GM20431 (cell line): ENCODE data around the gene FAT1.

Experiments used
- in situ Hi-C: fragments of 300-500 bp; cut with MseI, MboI; formaldehyde crosslinking; loops from one replicate; pipeline ENCODE4 v1.15.0; 2020; ENCODE audit warnings: low sequenced_read_pairs; ENCODE audit not compliant: unreplicated experiment

FAT1 gene

DNA sequence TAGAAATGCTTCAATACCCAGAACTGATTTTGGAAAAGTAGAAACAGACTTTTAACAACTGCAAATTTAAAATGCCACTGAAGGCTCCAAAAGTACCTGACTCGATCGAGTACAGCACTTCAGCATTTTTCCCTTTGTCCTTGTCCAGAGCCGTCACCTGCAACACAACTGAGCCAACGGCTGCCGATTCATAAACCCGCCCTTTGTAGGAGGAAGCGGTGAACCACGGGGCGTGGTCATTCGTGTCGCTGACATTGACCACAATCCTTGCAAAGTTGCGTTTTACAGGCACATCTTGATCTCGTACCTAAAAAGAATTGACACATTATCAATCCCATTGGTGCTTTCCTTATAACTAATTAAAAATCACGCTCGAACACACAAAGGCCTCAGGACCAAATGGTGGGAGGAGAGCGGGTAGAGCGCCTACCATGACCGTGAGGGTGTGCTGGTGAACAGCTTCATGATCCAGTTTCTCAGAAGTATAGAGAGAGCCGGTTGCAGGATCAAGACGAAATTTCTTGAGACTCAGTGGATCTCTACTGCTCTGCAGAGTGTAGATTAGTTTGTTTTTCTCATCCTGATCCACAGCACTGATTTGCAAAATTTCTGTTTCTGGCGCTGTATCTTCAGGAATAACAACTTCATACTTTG is 95.5 kb downstream of the FAT1 start:
- in situ Hi-C loops = no loop called here

DNA sequence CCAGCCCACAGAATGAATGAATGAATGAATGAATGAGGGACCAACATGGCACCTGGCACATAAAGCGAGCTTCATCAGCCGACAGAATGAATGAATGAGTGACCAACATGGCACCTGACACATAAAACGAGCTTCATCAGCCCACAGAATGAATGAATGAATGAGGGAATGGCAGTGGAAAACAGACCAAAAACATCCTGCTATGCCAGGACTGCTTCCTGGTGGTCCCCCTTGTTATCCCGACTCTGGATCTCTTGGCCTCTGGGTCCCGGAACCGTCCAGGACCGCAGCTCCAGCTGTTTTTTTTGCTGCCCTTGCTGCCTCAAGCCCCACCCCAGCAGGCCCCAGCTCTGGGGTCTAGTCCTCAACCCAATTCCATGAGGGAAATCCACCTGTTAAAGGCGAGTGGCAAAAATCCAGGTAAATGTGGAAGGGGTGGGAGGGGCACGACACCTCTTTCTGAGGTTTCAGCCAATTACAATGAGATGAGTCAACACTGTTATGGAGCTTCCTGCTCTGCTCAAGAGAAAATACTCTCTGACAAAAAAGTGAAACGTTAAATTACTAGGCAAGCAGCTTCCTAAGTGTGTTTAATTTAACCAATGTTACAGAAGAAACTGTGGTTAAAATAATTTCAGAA is 96.3 kb downstream of the FAT1 start:
- in situ Hi-C loops = no loop called here

DNA sequence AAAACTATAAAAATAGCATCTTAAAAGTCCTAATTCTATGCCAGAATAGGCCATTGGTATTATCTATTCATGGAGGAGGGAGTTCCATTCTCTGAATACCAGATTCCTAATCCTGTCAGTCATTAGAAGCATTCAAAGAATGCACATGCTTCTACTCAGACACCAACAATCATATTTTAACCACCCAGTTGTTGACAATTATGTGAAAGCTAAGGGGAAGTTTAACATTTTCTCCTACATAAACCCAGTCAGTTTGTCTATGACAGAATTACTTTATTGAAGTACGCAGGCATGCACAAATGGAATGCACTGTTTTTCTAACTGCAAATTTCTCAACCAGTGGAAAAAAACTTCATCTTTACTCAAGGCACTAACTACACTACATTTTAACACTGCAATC is 98.7 kb downstream of the FAT1 start:
- in situ Hi-C loops = no loop called here

DNA sequence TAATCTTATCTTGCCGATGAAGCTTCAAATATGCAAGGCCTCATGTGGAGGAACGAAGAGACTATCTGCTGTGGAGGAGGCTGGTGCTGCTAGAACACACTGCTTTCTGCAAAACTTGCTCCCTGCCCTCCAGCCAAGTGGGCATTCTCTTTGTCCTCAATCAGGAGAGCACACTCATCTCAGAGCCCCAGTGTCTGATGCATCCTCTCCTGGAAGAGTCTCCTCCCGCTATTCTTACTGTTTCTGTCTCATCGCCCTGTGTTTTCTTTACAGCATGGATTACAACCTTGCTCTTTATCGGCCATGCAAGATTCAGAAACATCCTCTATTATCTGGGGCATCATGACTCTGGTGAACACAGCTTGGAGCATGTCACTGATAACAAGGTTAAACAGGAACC is 100.1 kb downstream of the FAT1 start:
- in situ Hi-C loops = no loop called here

DNA sequence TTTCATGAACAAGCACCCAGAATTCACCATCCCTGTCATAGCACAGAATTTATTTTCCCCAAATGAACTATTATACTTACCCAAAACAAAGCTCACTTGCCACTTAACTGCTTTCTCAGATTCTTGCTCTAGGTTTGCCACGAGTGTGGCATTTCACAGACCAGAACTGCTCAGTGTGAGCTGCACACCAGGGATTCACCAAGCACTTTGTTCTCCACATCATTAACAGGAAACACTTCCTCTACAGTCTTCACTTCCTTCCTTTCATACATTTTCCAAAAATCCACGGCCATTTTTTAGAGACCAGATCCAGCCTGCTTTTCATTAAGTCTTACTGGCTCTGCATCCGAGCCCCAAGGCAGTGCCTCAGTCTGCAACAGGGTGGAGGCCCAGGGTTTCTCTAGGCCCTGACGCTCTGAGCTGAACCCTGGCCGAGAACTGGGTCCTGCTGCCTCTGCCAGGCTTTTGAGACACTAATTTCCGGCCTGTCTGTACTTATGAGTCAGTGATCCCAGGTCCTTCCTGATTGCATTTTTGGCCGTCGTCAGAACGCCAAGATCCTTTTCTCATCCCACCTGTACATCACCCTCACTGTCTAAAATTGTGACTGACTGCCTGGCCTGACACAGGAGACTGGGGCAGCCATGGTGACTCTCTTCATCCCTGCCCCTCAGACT is 100.7 kb downstream of the FAT1 start:
- in situ Hi-C loops = no loop called here

DNA sequence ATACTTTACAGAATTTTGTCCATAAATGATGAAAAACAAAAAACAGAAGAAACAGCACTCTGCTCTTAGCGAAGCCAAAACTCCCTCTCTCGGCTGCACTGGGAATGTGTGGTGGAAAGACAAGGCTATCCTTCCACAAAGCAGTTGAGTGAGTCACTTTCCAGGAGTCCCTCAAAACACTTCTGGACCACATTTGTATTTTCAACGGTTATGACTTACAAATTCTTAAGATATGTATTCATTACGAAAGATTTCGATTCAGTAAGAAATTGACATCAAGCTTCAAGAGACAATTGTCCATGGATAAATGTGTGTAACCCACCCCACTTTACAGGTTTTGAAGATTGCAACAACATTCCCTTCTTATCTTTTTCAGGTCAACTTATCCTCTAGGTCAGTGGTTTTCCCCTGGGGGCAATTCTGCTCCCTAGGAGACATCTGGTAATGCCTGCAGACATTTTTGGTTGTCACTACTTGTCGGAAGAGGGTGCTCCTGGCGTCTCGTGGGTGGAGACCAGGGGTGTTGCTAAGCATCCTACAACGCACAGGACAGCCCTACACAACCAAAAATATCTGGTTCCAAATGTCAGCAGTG is 101.6 kb downstream of the FAT1 start:
- in situ Hi-C loops = no loop called here

DNA sequence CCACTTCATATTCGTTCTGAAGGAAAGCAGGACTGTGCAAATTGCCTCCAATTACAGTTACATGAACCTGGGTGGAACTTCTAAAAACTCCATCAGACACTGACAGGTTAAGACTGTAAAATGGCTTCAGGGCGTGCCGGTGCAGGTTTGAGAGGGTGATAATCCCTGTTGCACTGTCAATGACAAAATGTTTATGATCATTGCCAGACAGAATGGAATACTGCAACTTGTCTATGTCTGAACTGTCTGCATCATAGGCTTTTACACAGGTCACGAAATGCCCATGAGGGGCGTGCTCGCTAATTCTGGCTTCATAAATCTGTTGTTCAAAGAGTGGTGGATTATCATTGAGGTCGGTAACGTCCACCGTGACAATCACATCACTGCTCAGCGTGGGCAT is 104.6 kb downstream of the FAT1 start:
- in situ Hi-C loops = no loop called here

DNA sequence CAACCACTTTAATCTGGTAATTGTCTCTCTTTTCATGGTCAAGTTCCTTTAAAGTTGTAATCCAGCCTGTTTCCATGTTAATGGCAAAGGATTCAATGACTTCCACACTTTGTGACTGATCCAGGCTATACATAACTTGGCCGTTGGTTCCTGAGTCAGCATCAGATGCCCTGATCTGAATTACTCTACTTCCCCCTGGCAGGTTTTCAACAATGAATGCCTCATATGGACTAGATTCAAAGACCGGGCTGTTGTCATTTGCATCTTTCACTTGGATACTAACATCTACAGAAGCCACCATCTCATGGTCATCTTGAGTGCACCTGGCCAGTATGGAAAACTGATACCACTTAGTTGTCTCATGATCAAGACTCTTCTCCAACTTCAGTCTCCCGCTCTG is 105.7 kb downstream of the FAT1 start:
- in situ Hi-C loops = no loop called here

DNA sequence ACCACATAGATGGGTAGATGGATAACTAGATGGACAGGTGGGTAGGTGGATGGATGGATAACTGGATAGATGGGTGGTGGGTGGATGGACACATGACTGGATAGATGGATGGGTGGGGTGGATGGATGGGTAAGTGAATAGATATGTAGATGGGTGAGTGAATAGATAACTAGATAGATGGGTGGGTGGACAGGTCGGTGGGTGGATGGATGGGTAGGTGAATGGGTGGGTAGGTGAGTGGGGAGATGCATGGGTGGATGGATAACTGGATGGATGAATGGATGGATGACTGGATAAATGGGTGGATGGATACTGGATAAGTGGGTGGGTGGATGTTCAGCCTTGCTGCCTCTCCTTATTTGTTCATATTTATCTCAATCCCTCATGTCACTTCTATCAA is 116.2 kb downstream of the FAT1 start:
- in situ Hi-C loops = no loop called here

DNA sequence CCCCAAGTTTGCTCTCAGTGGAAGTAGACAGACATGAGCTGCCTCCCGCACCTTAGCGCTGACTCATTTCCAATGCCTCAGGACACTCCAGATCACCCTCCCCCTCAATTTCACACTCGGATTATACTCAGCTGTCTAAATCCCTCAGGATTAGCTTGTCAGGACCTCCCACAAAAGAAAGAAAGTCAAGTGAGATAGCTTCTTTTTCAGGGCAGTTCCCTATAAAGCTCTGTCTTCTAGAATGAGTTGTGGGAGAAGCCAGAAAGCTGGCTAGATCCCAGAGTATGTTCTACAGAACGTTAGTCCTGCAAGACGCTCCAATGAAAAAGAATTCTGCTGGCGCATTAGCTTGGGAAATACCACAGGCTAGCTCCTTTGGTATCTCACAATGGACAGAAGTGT is 117.1 kb downstream of the FAT1 start:
- in situ Hi-C loops = no loop called here

DNA sequence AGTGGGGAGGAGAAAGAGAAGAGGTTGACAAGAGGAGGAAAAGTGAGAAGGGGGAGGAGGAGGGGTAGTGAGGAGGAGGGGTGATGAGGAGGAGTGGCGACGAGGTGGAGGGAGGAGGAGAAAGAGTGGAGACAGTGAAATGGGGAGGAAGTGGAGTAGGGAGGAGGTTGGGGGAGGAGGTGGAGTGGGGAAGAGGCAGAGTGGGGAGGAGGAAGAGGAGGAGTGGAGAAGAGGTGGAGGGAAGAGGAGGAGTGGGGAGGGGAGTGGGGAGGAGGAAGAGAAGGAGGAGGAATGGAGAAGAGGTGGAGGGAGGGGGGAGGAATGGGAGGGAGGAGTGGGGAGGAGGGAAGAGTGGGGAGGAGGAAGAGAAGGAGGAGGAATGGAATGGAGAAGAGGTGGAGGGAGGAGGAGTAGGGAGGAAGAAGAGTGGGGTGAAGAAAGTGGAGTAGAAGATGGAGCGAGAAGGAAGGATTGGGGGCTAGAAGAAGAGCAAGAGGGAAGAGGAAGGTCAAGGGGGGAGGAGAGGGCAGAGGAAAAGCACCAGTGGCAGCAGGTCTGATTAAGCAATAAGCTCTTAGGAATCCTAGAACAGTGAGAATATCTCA is 118.3 kb downstream of the FAT1 start:
- in situ Hi-C loops = no loop called here

DNA sequence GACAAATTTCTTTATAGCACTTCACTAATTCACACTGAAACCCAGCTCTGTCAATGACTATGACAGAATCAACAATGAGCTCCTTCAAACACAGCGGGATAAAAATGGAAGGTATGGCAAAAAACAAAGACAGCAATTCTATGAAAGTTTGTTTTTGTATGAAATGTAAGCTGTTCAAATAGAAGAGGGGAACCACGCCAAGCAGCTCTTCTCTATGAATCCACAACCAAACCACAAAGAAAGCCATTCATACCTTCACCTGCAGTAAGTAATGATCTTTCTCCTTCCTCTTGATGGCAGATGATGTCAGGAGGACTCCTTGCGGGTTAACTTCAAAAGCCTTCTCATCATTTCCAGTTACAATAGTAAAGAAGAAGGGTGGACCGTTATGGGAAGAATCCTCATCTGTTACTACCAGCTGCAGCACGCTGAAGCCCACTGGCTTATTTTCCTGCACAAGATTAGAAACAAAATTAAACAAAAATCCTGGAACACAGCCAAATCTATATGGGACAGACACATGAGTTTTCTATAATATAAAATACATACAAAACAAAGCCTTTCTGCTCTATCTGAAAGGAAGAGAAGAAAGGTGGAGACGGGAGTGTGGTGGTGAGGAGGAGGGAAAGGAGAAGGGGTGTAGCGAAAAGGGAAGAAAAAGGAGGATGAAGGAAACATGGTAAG is 119.4 kb downstream of the FAT1 start:
- in situ Hi-C loops = no loop called here

DNA sequence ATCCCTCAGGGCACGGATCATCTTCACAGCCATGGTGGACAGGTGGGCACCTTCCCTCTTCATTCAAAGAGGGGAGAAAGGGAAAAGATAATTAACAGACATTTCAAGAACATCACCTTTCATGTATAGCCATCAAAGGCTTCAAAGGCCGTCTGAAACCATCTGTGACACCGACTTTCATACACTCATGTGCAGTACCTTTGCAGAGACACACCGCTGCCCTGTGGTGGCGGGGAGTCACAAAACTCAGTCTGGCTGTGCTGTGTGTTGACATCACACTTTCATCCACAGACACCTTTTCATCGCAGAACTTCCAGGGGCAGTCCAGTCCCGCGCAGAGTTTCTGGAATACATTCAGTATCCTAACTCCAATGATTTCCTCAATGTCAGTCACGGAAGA is 120.7 kb downstream of the FAT1 start:
- in situ Hi-C loops = no loop called here

DNA sequence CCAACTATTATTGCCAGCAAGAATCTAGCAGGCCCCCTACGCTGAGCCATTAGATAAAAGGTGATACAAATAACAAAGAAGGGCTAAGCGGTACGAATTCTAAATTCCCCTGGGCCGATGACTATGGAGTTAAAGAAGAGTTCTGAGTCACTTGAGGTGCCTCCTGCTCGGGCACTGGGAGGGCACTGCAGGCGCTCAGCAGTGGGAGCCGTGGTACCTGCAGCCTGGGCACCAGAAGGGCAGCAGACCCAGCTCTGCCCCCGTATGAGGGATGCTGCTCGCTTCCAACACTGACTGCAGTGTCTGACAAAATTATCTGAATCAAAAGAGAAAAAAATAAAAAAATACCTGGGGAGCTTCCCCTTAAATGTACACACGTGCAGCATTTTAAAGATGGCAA is 124.2 kb downstream of the FAT1 start:
- in situ Hi-C loops = loop anchor here (25.0 kb wide), 1 partner anchor 312 kb away; no protein-coding TSS in a partner anchor

DNA sequence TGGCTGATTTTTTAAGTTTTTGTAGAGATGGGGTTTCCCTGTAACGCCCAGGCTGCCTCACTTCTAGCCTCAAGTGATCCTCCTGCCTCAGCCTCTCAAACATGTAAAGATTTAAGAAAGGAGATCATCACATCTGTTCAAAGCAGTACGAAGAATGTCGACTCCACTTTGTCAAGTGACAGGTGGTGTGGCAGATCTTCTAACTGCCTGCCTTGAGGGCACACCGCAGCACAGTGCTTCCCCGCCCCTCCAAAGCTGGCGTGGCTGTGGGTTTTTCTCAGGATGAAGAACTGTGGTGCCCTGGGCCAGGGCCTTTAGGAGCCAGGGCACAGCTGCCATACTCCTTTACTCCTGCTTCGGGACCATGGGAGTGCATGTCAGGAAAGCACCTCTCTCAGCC is 125.0 kb downstream of the FAT1 start:
- in situ Hi-C loops = loop anchor here (25.0 kb wide), 1 partner anchor 311 kb away; no protein-coding TSS in a partner anchor

DNA sequence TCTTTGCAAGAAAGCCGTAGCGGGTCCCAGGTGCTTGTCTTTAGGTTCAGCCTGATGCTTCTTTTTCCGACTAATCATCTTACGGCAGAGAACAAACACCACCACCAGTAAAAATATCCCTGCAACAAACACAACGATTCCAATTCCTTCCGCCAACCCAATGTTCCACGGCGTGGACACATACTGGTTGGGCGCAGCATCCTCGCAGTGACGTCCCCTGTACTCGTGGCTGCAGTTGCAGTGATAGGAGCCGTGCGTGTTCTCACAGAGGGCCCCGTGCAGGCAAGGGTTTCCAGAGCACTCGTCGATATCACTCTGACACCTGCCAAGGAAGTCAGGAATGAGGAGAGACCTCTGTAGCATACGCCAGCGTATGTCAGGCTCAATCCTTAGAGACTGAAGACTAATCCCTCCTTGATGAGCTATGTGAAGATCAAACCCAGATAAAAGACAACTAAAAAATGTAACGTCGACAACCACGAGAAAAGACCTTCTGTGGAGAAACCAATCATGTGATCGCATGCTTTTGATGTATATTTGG is 126.7 kb downstream of the FAT1 start:
- in situ Hi-C loops = loop anchor here (25.0 kb wide), 1 partner anchor 310 kb away; no protein-coding TSS in a partner anchor

DNA sequence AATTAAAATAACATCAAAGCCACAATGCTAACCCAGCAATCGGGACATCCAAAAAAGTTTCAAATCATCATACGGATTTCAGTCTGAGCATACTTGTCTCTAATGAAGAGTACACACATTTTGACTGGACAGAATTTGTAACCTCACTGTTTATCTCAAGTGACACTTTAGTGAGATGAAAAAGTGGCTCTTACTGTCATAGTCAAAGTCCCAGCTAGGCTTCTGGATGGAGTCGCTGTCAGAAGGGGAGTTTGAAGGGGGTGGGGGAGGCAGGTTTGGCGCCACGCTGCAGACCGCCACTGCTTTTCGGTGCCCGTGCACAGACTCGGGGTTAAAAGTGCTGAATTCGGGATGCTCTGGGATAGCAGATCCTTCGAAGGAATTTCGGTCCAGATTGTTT is 127.3 kb downstream of the FAT1 start:
- in situ Hi-C loops = loop anchor here (25.0 kb wide), 1 partner anchor 309 kb away; no protein-coding TSS in a partner anchor

DNA sequence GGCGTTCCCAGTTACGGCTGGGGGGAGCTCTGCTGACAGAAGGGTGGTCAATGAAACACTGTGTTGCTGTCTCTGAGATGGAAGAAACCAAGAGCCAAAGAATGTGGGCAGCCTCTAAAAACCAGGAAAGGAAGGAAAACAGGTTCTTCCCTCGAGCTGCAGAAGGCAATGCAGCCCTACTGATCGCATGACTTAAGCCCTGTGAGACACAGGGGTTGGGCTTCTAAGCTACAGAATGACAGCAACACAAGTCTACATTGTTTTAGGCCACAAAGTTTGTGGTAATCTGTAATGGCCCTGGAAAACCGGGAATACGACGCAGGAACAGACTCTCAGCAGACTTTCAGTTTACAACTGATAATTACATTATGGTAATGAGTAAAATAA is 130.1 kb downstream of the FAT1 start:
- in situ Hi-C loops = loop anchor here (25.0 kb wide), 1 partner anchor 306 kb away; no protein-coding TSS in a partner anchor

DNA sequence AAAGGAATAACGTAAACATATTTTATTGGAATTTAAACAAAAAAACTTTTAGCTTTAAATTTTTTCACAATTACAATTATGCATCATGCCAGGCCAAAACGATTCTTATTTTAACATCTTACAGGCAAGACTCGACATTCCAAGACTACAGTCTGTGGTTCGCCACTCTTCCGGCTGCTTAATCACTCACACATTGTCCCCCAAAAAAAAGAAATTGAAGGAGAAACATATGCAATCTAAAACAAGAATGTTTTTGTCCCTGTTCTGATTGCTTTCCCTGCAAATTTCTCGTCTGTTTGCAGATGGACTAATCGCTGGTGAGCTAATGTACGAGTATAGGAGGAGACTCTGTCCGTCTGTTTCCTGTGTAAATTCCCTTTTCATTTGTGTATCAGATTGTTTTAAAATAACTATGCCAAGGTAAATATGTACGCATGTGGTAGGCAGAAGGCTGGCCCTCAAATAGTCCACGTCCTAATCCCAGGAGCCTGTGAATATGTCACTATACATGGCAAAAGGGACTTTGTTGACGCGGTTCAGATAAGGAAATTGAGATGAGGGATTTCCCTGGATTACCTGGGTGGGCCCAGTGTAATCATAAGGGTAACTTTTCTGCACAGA is 130.6 kb downstream of the FAT1 start:
- in situ Hi-C loops = loop anchor here (25.0 kb wide), 1 partner anchor 306 kb away; no protein-coding TSS in a partner anchor
